AG08396 (cell line): ENCODE measurements around the gene PCDHGA5.
"Not testable (repeated sequence)": the region's sequence is repeated elsewhere in the genome, so short reads cannot be mapped to it uniquely, and the experiment has no call there.

ENCODE experiments used
- DNase-seq: peaks from one replicate; pipeline ENCODE4 v3.0.0; 2012; ENCODE audit warnings: low spot score, mixed read lengths

Gene PCDHGA5

DNA sequence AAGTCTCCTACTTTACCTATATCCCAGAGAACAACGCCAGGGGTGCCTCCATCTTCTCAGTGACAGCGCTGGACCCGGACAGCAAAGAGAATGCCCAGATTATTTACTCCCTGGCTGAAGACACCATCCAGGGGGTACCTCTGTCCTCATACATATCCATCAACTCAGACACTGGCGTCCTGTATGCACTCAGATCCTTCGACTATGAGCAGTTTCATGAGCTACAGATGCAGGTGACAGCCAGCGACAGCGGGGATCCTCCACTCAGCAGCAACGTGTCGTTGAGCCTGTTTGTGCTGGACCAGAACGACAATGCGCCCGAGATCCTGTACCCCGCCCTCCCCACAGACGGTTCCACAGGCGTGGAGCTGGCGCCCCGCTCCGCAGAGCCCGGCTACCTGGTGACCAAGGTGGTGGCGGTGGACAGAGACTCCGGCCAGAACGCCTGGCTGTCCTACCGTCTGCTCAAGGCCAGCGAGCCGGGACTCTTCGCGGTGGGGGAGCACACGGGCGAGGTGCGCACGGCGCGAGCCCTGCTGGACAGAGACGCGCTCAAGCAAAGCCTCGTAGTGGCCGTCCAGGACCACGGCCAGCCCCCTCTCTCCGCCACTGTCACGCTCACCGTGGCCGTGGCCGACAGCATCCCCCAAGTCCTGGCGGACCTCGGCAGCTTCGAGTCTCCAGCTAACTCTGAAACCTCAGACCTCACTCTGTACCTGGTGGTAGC is 50.7 kb downstream of the PCDHGA5 start:
- not testable (repeated sequence) for DNase-seq

DNA sequence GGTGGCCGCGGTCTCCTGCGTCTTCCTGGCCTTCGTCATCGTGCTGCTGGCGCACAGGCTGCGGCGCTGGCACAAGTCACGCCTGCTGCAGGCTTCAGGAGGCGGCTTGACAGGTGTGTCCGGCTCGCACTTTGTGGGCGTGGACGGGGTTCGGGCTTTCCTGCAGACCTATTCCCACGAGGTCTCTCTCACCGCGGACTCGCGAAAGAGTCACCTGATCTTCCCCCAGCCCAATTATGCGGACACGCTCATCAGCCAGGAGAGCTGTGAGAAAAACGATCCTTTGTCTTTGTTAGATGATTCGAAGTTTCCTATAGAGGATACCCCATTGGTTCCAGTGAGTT is 51.3 kb downstream of the PCDHGA5 start:
- not testable (repeated sequence) for DNase-seq
